AG04449 (cell line): ENCODE results near the gene TUBB4B.

Experiments
- CTCF ChIA-PET: fragments of 350-600 bp; formaldehyde crosslinking; extraction: SDS; loops from one replicate; lab custom pipeline; 2021; ENCODE audit warnings: antibody characterized with exemption; lab: Yijun Ruan, JAX
- POLR2A ChIA-PET: fragments of 400-600, 350-600 bp; formaldehyde crosslinking; extraction: SDS; loops from one replicate; lab custom pipeline; 2020; ENCODE audit warnings: antibody characterized with exemption, inconsistent platforms; lab: Yijun Ruan, JAX
- DNase-seq: peaks from one replicate; pipeline ENCODE4 v3.0.0-alpha.2; 2010; ENCODE audit warnings: low read depth, low spot score
- H3K4me3 ChIP-seq: 2 replicates; pipeline ENCODE4 v1.5.1; 2011; ENCODE audit warnings: low read depth, mild to moderate bottlenecking, control low read depth, low read length
- CTCF ChIP-seq: IDR thresholded peaks from one replicate; pipeline ENCODE4 v1.5.1; 2011; ENCODE audit warnings: mild to moderate bottlenecking, moderate library complexity, low read length, control low read depth, inconsistent platforms; ENCODE audit not compliant: insufficient read depth; ENCODE audit errors: missing control alignments

Gene TUBB4B

GRCh38 chr9:137199411-137200121, 41.5 kb upstream of the TUBB4B start:
- no peak for TF ChIP-seq CTCF
- DNase-seq = no peak
- ChIA-PET CTCF (interaction anchor here (1.0 to 1.8 kb wide), 2 partner anchors 23 to 37 kb away, joined by 6 to 7 read pairs; no protein-coding TSS in a partner anchor), POLR2A (interaction anchor here (0.5 to 1.5 kb wide), 2 partner anchors 11 to 24 kb away, joined by 3 to 5 read pairs; partner anchors contain the start of genes ANAPC2 and SSNA1)
- H3K4me3 ChIP-seq = peak overlapping the region; percentile 57

GRCh38 chr9:137200311-137201204, 40.5 kb upstream of the TUBB4B start, which contains the start of gene TPRN:
TSS of gene TPRN (minus strand) at chr9:137200741. CDS start at chr9:137200711, 30 bp downstream.
- POLR2A ChIA-PET = interaction anchor here (0.6 to 1.7 kb wide), 10 partner anchors 9 to 71 kb away, joined by 3 to 12 read pairs (median 3); partner anchors contain the start of genes ANAPC2 and TUBB4B
- no peak for TF ChIP-seq CTCF
- H3K4me3 ChIP-seq = peak within 1 kb of the TSS; percentile 79
- DNase-seq = peak; percentile 89
- CTCF ChIA-PET = interaction anchor here (0.9 to 1.4 kb wide), 7 partner anchors 8 to 171 kb away, joined by 3 to 7 read pairs (median 4); partner anchors contain the start of gene RNF208

GRCh38 chr9:137201205-137201868, 39.8 kb upstream of the TUBB4B start:
- peak overlapping the region; percentile 79 for H3K4me3 ChIP-seq
- ChIA-PET POLR2A (interaction anchor here (0.6 to 1.7 kb wide), 9 partner anchors 8 to 41 kb away, joined by 3 to 12 read pairs (median 3); partner anchors contain the start of genes ANAPC2 and TUBB4B), CTCF (interaction anchor here (0.9 to 1.4 kb wide), 8 partner anchors 9 to 172 kb away, joined by 3 to 7 read pairs (median 4); partner anchors contain the start of gene RNF208)
- no peak for DNase-seq
- TF ChIP-seq CTCF = no peak

GRCh38 chr9:137202966-137203365, 38.1 kb upstream of the TUBB4B start:
- ChIA-PET CTCF (interaction anchor here (1.8 to 2.7 kb wide), 2 partner anchors 24 to 35 kb away, joined by 9 to 10 read pairs; partner anchors contain the start of gene RNF224), POLR2A (interaction anchor here (1.0 to 1.2 kb wide), 2 partner anchors 14 to 20 kb away, joined by 3 read pairs; partner anchors contain the start of genes ANAPC2 and SSNA1)
- no peak overlapping the region for H3K4me3 ChIP-seq
- TF ChIP-seq CTCF = no peak
- no peak for DNase-seq

- H3K4me3 ChIP-seq = peak overlapping the region; percentile 94
- no peak for DNase-seq
- ChIA-PET POLR2A (interaction anchor here (0.7 to 2.5 kb wide), 4 partner anchors 16 to 140 kb away, joined by 4 to 9 read pairs (median 5); partner anchors contain the start of gene TUBB4B), CTCF (interaction anchor here (1.0 to 2.7 kb wide), 8 partner anchors 8 to 77 kb away, joined by 3 to 10 read pairs (median 3); partner anchors contain the start of genes ANAPC2, RNF224 and SSNA1)
- TF ChIP-seq CTCF = no peak
Observed at GRCh38 chr9:137204731-137205125, 36.4 kb upstream of the TUBB4B start.
